Right atrium auricular region (tissue), 2 donors: ENCODE results near the gene DLGAP3. TPM values are rescaled to one million over a fixed set of nuclear protein-coding genes. Genes with fewer than 3 reads are reported as not detected.

Source experiments
- DNase-seq: peaks from one replicate; pipeline ENCODE4 v3.0.0-alpha.2; 2019; ENCODE audit warnings: low spot score
- H3K27ac ChIP-seq, 2 donors: fragments of 200-600 bp; sonication (generic); 1 replicate in 1 of 2; 2 replicates in 1 of 2; pipeline ENCODE4 v1.5.1; 2016 to 2019
- H3K27me3 ChIP-seq, 2 donors: fragments of 200-600 bp; sonication (generic); one replicate each; pipeline versions ENCODE4 v1.5.1 to v1.6.0; 2017 to 2019
- H3K36me3 ChIP-seq: fragments of 200-600 bp; sonication (generic); one replicate; pipeline ENCODE4 v1.5.1; 2016
- H3K4me1 ChIP-seq, 2 donors: fragments of 200-600 bp; sonication (generic); one replicate each; pipeline versions ENCODE4 v1.5.1 to v1.6.0; 2017 to 2019
- H3K4me3 ChIP-seq, 2 donors: fragments of 200-600 bp; sonication (generic); 1 replicate in 1 of 2; 2 replicates in 1 of 2; pipeline ENCODE4 v1.5.1; 2017 to 2019; ENCODE audit warnings: mild to moderate bottlenecking in 1 of 2, moderate library complexity in 1 of 2
- H3K9me3 ChIP-seq, 2 donors: fragments of 200-600 bp; sonication (generic); one replicate each; pipeline ENCODE4 v1.5.1; 2019
- CTCF ChIP-seq, 2 donors: fragments of 200-600 bp; sonication (generic); IDR thresholded peaks; one replicate each; pipeline ENCODE4 v1.5.1; 2019; ENCODE audit warnings: antibody characterized with exemption in 2 of 2
- total RNA-seq, 2 donors: library from RNA; depleted of rRNA; stranded (reverse); fragments of >200 nt; gene quantifications; one replicate each; pipeline ENCODE4 v1.1.0, GENCODE V29; 2016

Gene DLGAP3
- total RNA-seq, 2 donors from 2014 or later: 0.43 TPM; not detected in 1

GRCh38 chr1:34926156-34926555 lies 3.3 kb downstream of the DLGAP3 start:
- Histone ChIP-seq H3K27ac (no peak overlapping the region), H3K9me3 (no peaks in the 10 kb centered on the region), H3K4me1 (peaks cover 0 to 17% of the 10 kb centered on the region in 2 donors), H3K4me3 (no peak overlapping the region), H3K27me3 (peaks cover 18 to 27% of the 10 kb centered on the region in 2 donors), H3K36me3 (no peaks in the 10 kb centered on the region)
- TF ChIP-seq CTCF (IDR thresholded peaks at IDR 0.05): no peak
- no peak for DNase-seq

- no peak for TF ChIP-seq CTCF (IDR thresholded peaks at IDR 0.05)
- H3K27ac ChIP-seq: no peak overlapping the region
- H3K27me3 ChIP-seq: peaks cover 18 to 27% of the 10 kb centered on the region in 2 donors
- no peaks in the 10 kb centered on the region for H3K36me3 ChIP-seq
- H3K4me1 ChIP-seq: peaks cover 0 to 17% of the 10 kb centered on the region in 2 donors
- no peak overlapping the region for H3K4me3 ChIP-seq
- no peaks in the 10 kb centered on the region for H3K9me3 ChIP-seq
- no peak for DNase-seq
Measured at GRCh38 chr1:34925730-34926129, 3.7 kb downstream of the DLGAP3 start.

- no peak for DNase-seq
- H3K36me3 ChIP-seq: no peaks in the 10 kb centered on the region
Measured at GRCh38 chr1:34924759-34925555, 4.5 kb downstream of the DLGAP3 start.

GRCh38 chr1:34923490-34923889 lies 6.0 kb downstream of the DLGAP3 start:
- Histone ChIP-seq H3K4me3 (no peak overlapping the region), H3K27ac (no peak overlapping the region), H3K36me3 (no peaks in the 10 kb centered on the region), H3K27me3 (peaks cover 7 to 15% of the 10 kb centered on the region in 2 donors), H3K9me3 (no peaks in the 10 kb centered on the region), H3K4me1 (peaks cover 0 to 10% of the 10 kb centered on the region in 2 donors)
- no peak for DNase-seq
- no peak for TF ChIP-seq CTCF (IDR thresholded peaks at IDR 0.05)

More at GRCh38 chr1:34924759-34925555, 4.5 kb downstream of the DLGAP3 start:
- H3K4me1 ChIP-seq: peaks cover 0 to 13% of the 10 kb centered on the region in 2 donors
- no peak overlapping the region for H3K4me3 ChIP-seq
- no peak overlapping the region for H3K27ac ChIP-seq
- H3K9me3 ChIP-seq: no peaks in the 10 kb centered on the region
- peaks cover 15 to 20% of the 10 kb centered on the region in 2 donors for H3K27me3 ChIP-seq
- no peak for TF ChIP-seq CTCF (IDR thresholded peaks at IDR 0.05)

GRCh38 chr1:34918977-34919561 lies 10.4 kb downstream of the DLGAP3 start:
- DNase-seq: no peak
- no peak overlapping the region for H3K4me3 ChIP-seq
- H3K4me1 ChIP-seq: peaks cover 0 to 10% of the 10 kb centered on the region in 2 donors
- H3K9me3 ChIP-seq: no peaks in the 10 kb centered on the region
- H3K27ac ChIP-seq: no peak overlapping the region
- no peaks in the 10 kb centered on the region for H3K36me3 ChIP-seq
- TF ChIP-seq CTCF (IDR thresholded peaks at IDR 0.05): no peak
- H3K27me3 ChIP-seq: no peaks in the 10 kb centered on the region
